Right lobe of liver (tissue), 6 donors: ENCODE measurements around the gene ATXN7L2. TPM values are rescaled to one million over a fixed set of nuclear protein-coding genes. Genes with fewer than 3 reads are reported as not detected.

Experiments used
- ATAC-seq, 4 donors: fragments of 200-7000 bp; cut with Tn5 transposase; one replicate each; pipeline ENCODE4 v1.9.1; 2020; ENCODE audit warnings: mild to moderate bottlenecking in 4 of 4, moderate library complexity in 4 of 4
- DNase-seq, 3 donors: peaks; one replicate each; pipeline ENCODE4 v3.0.0-alpha.2; 2020
- H3K27ac ChIP-seq, 3 donors: fragments of 200-600 bp; one replicate each; pipeline ENCODE4 v1.8.0; 2022
- H3K27me3 ChIP-seq, 2 donors: fragments of 200-600 bp; one replicate each; pipeline ENCODE4 v1.8.0; 2022
- H3K36me3 ChIP-seq, 4 donors: fragments of 200-600 bp; sonication (generic) in 1 of 4; one replicate each; pipeline versions ENCODE4 v1.5.1 to v1.8.0; 2017 to 2022; ENCODE audit warnings: control low read depth in 1 of 4
- H3K4me1 ChIP-seq, 4 donors: fragments of 200-600 bp; sonication (generic) in 1 of 4; one replicate each; pipeline versions ENCODE4 v1.5.1 to v1.8.0; 2017 to 2022; ENCODE audit warnings: control low read depth in 1 of 4
- H3K4me3 ChIP-seq, 3 donors: fragments of 200-600 bp; one replicate each; pipeline ENCODE4 v1.8.0; 2022
- H3K9me3 ChIP-seq, 4 donors: fragments of 200-600 bp; sonication (generic) in 1 of 4; one replicate each; pipeline versions ENCODE4 v1.5.1 to v1.8.0; 2017 to 2022; ENCODE audit warnings: control low read depth in 1 of 4
- POLR2A ChIP-seq: fragments of 450-650 bp; IDR thresholded peaks from one replicate; pipeline ENCODE4 v1.6.1; 2017; ENCODE audit warnings: antibody characterized with exemption, mild to moderate bottlenecking
- WGBS: methylation state at CpG from one replicate; pipeline ENCODE4 v1.1.6; 2018; ENCODE audit warnings: low coverage, low lambda C conversion rate; ENCODE audit not compliant: insufficient coverage; ENCODE audit errors: missing lambda C conversion rate; 5-methylcytosine and 5-hydroxymethylcytosine counted together
- intact Hi-C, 2 donors: fragments of 100-400 bp; cut with DNase I; formaldehyde crosslinking; loops; one replicate each; pipeline versions ENCODE4 v1.11.2 to v1.14.1; 2022
- total RNA-seq, 6 experiments: library from RNA; depleted of rRNA in 2 of 6; stranded (reverse); fragments of >200 nt in 2 of 6; fragmentation: NEBNext Ultra II Directional in 3 of 6; extraction: Animal tissue kit (Norgen Biotek cat#: 25700) in 3 of 6; gene quantifications; one replicate each; pipeline versions ENCODE4 v1.1.0 to v1.2.4, GENCODE V29; 2016 to 2023
- TF ChIP-seq, protein P1 (sequence below), 4 donors: fragments of 200-600 bp in 3 of 4; fragments of 450-650 bp in 1 of 4; IDR thresholded peaks; one replicate each; pipeline versions ENCODE4 v1.5.1 to v1.8.0; 2016 to 2022; ENCODE audit warnings: antibody characterized with exemption in 4 of 4, mild to moderate bottlenecking in 2 of 4
- donor health status: DM: no; HTN: yes; CAD: no.
- donor health status: DM: no; HTN: no; CAD: no.
- donor health status: DM: no; HTN: no; CAD: no.
- donor health status: DM: no; HTN: yes; CAD: no.
- donor health status: DM: no; HTN: yes; CAD: no.

ATXN7L2 gene
- total RNA-seq, 6 experiments from 2014 or later, result 1.5 to 6.1 (median 3.1) TPM

DNA sequence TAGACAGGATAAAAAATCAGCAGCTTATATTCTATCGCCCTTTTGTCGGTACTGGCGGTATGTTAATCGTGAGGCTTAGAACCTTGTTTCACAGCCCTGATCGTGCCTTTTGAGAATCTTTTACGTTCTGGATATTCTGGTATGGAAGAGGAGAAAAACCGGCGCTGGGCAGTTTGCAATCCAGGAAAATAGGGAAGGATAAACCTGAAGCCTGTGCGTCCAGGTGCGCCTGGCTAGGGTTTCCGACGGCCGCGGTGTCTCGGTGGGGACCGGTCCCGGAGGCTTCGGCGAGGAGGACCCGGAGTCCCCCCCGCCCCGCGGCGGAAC is 17.6 kb upstream of the ATXN7L2 start:
- WGBS, result 5% methylated on average over 24 of the region's 24 CpGs
- DNase-seq, result no peak
- peak overlapping the region; percentile 62 to 72 (median 68) for H3K4me3 ChIP-seq
- intact Hi-C loops, result no loop called here
- peak overlapping the region in 1 of 3 donors; percentile 62 for H3K27ac ChIP-seq
- no peaks in the 10 kb centered on the region for H3K36me3 ChIP-seq
- TF ChIP-seq POLR2A, result no peak
- TF ChIP-seq, protein P1, sequence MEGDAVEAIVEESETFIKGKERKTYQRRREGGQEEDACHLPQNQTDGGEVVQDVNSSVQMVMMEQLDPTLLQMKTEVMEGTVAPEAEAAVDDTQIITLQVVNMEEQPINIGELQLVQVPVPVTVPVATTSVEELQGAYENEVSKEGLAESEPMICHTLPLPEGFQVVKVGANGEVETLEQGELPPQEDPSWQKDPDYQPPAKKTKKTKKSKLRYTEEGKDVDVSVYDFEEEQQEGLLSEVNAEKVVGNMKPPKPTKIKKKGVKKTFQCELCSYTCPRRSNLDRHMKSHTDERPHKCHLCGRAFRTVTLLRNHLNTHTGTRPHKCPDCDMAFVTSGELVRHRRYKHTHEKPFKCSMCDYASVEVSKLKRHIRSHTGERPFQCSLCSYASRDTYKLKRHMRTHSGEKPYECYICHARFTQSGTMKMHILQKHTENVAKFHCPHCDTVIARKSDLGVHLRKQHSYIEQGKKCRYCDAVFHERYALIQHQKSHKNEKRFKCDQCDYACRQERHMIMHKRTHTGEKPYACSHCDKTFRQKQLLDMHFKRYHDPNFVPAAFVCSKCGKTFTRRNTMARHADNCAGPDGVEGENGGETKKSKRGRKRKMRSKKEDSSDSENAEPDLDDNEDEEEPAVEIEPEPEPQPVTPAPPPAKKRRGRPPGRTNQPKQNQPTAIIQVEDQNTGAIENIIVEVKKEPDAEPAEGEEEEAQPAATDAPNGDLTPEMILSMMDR (IDR thresholded peaks at IDR 0.05), result no peak
- H3K27me3 ChIP-seq, result no peaks in the 10 kb centered on the region
- no peak for ATAC-seq
- H3K4me1 ChIP-seq, result peaks cover 0 to 6% (median 0%) of the 10 kb centered on the region in 4 donors
- H3K9me3 ChIP-seq, result no peaks in the 10 kb centered on the region

DNA sequence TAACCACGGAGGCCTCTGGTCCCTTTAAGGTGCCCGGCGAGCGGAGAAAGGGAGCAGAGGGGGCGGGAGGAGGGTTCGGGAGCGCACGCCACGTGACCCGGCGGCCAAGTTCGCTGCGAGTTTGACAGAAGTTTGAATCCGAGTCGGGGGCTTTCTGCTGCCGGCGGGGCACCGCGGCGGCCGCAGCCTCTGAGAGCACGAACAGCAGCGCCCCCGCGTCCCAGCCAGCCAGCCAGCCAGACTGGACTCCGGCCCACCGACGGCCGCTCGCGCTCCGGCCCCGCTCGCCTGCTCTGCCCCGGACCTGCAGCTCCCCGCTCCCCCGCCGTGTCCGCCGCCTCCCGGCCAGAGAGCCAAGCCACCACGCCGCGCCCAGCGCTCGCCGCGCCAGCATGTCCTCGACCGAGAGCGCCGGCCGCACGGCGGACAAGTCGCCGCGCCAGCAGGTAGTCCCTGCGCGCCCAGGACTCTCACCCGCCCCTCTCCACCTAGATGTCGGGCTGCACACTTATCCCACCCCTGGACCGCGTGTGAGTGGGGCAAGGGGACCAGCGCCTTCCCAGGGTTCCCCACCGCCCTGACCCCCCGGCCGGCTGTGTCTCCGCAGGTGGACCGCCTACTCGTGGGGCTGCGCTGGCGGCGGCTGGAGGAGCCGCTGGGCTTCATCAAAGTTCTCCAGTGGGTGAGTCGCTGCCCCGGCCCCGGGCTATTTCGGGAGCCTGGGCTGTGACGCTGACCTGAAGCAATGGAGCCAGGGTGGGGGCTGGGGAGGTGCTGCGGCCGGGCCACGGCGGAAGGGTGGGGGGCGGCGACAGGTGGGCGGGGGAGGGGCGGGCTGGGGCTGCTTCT is 17.0 kb upstream of the ATXN7L2 start, which contains the start of gene SYPL2:
Gene SYPL2, plus strand, starts transcription at position 95 of the 849 bp plus-strand sequence. Its CDS starts 298 bp downstream, at position 393.
- intact Hi-C loops, result no loop called here
- DNase-seq (peak; percentile 72 to 86 (median 86)), ATAC-seq (peak; percentile 82 to 90 (median 88))
- 0% methylated on average over 13 of the region's 88 CpGs for WGBS
- peak within 1 kb of the TSS; percentile 62 to 72 (median 68) for H3K4me3 ChIP-seq
- TF ChIP-seq, protein P1 (IDR thresholded peaks at IDR 0.05), result peak in 1 of 4 donors; percentile 2
- TF ChIP-seq POLR2A, result peak; percentile 29
- H3K36me3 ChIP-seq, result no peaks in the 10 kb centered on the region
- H3K27ac ChIP-seq, result peak within 1 kb of the TSS in 2 of 3 donors; percentile 31 to 62
- H3K27me3 ChIP-seq, result no peaks in the 10 kb centered on the region
- peaks cover 0 to 6% (median 0%) of the 10 kb centered on the region in 4 donors for H3K4me1 ChIP-seq
- no peaks in the 10 kb centered on the region for H3K9me3 ChIP-seq

DNA sequence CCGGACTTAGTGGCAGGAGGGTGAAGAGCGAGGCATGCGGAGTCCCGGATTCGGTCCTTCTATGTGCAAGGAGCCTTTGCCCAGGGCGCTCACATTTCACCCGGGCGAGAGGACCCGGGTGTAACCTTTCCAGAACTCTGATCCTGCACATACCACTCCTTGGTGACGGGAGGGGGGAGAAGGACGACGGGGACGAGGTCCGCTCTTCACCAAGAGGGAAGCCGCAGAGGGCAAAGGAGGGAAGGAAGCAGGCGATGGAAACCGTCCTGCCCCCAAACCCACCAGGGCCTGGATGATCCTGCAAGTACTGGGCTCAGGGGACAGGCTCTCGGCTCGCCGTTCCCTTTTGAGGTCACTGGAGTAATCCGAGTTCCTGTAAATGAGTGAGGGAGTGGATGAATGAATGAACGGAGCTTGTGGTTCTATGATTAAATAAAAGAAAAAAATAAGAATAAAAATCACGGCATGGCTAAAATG is 16.4 kb upstream of the ATXN7L2 start:
- no peaks in the 10 kb centered on the region for H3K36me3 ChIP-seq
- 17% methylated on average over 18 of the region's 23 CpGs for WGBS
- H3K4me3 ChIP-seq, result peak overlapping the region; percentile 62 to 72 (median 68)
- peaks cover 0 to 6% (median 0%) of the 10 kb centered on the region in 4 donors for H3K4me1 ChIP-seq
- intact Hi-C loops, result no loop called here
- ATAC-seq, result peak in 3 of 4 donors; percentile 34 to 53 (median 52)
- no peak overlapping the region for H3K27ac ChIP-seq
- DNase-seq, result no peak
- no peak for TF ChIP-seq POLR2A
- TF ChIP-seq, protein P1 (IDR thresholded peaks at IDR 0.05), result no peak
- H3K27me3 ChIP-seq, result no peaks in the 10 kb centered on the region
- no peaks in the 10 kb centered on the region for H3K9me3 ChIP-seq

DNA sequence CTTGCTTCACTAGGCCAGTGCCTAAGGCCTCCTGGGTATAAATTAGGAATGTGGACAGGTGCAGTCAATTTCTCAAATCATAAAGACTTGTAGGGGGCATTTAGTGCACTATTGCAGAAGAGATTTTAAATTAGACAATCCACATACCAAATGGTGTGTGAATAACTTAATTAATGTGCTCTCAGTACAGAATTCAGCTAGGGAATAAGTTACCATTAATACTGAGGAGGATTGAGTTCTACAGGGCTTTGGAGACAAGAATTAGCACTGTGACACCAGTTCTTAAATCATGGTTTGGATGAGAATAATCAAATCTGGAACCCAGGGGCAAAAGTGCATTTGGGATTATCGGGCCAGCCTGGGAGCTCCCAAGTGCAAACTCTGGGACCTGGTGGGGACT is 15.6 kb upstream of the ATXN7L2 start:
- DNase-seq (no peak), ATAC-seq (no peak)
- Histone ChIP-seq H3K4me3 (no peak overlapping the region), H3K36me3 (no peaks in the 10 kb centered on the region), H3K4me1 (peaks cover 0 to 6% (median 0%) of the 10 kb centered on the region in 4 donors), H3K9me3 (no peaks in the 10 kb centered on the region), H3K27me3 (no peaks in the 10 kb centered on the region), H3K27ac (no peak overlapping the region)
- TF ChIP-seq, protein P1 (IDR thresholded peaks at IDR 0.05), result no peak
- no peak for TF ChIP-seq POLR2A
- intact Hi-C loops, result no loop called here
- WGBS, result no CpG with 5 or more reads among the region's 1 CpG
